ENCODE results near the gene PNLIPRP2. TPM values are rescaled to one million over a fixed set of nuclear protein-coding genes. Genes with fewer than 3 reads are reported as not detected.

PNLIPRP2 gene
- not detected in 2 replicates for total RNA-seq (2014; rRNA removed; shearing (Covaris generic); ENCODE audit: low replicate concordance)

DNA sequence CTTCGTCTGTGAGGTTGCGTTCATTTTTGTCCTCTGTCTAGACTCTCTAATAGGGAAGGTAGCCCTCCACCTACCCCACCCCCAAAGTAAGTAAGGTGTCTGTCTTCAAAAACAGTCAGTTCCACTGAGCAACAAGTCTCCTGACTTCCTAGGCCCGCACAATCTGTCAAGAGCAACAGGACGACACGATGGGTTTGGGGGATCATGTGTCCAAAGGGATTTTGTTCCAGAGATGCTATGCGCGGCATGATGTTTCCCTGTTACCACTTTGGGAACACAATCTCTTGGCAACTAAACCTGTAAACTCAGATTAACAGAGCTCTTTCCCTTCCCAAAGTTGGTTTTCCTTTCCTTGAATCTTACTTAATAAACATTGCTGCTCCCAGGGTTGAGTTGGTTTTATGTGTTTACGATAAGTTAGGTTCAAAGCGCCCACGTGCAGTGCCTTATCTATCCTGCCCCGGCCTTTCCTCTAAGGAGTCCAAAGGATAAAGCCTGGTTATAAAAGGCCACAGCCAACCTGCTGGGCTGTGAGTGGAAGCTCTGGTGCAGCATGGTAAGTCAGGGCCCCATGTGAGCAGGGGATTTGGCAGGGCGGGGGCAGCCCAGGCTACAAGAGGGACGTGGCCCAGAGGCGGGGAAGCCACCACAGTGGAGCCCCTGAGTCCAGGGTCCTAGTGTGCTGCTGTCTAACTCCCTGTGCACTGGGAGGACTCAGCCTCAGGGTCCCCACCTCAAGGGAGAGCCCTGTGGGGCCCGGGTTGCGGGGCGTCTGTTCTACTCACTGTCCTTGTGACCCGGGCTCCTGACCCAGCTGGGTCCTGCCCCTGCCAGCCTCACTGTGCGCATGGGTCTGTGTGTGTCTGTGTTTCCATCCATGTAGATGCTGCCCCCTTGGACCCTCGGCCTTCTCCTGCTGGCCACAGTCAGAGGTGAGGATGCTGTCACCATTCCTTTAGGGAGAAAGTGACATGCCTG lies at the start of gene PNLIPRP2:
PNLIPRP2 (plus strand) TSS at position 531 of the 978 bp plus-strand sequence.
- no peaks in the 10 kb centered on the region for H3K36me3 ChIP-seq (ENCODE audit: insufficient read depth, low read length)
- no peaks in the 10 kb centered on the region for H4K20me1 ChIP-seq (ENCODE audit: insufficient read depth, low read depth, low read length)
- H3K4me1 ChIP-seq (ENCODE audit: low read length) = no peaks in the 10 kb centered on the region
- H3K9me2 ChIP-seq (replicated peaks; ENCODE audit: insufficient read depth, low read length) = no peaks in the 10 kb centered on the region
- no peaks in the 10 kb centered on the region for H3K9me3 ChIP-seq (ENCODE audit: low read length)
- no peaks in the 10 kb centered on the region for H3K79me2 ChIP-seq (ENCODE audit: low read length)
- H3K9ac ChIP-seq (ENCODE audit: low read length) = no peak within 1 kb of the TSS
- H3K4me2 ChIP-seq (ENCODE audit: low read depth, low read length, poor library complexity, severe bottlenecking) = no peak within 1 kb of the TSS
- H2AFZ ChIP-seq (ENCODE audit: low read length) = no peak within 1 kb of the TSS
- H3K27ac ChIP-seq (ENCODE audit: low read length) = no peak within 1 kb of the TSS
- no peak for DNase-seq
- no peak within 1 kb of the TSS for H3K4me3 ChIP-seq (ENCODE audit: low read length)
- H3K27me3 ChIP-seq (ENCODE audit: low read length) = no peaks in the 10 kb centered on the region

DNA sequence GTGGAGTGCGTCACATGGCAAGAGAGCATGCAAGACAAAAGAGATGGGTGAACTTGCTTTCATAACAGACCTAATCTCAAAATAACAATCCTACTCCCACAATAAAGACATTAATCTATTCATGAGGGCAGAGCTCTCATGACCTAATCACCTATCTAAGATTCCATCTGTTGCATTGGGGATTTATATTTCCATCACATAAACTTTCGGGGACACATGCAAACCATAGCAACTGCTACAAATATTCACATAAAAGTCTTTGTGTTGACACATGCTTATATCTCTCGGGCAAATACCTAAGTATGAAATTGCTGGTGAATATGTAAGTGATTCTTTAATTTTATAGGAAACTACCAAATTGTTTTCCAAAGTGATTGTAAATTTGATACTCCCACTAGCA lies 46.0 kb upstream of the PNLIPRP2 start:
- H3K4me3 ChIP-seq (ENCODE audit: low read length) = no peak overlapping the region
- H3K27ac ChIP-seq (ENCODE audit: low read length) = no peak overlapping the region
- H3K27me3 ChIP-seq (ENCODE audit: low read length) = no peaks in the 10 kb centered on the region
- H4K20me1 ChIP-seq (ENCODE audit: insufficient read depth, low read depth, low read length) = no peaks in the 10 kb centered on the region
- H3K9me3 ChIP-seq (ENCODE audit: low read length) = no peaks in the 10 kb centered on the region
- H3K4me2 ChIP-seq (ENCODE audit: low read depth, low read length, poor library complexity, severe bottlenecking) = no peak overlapping the region
- no peak overlapping the region for H3K9ac ChIP-seq (ENCODE audit: low read length)
- H3K9me2 ChIP-seq (replicated peaks; ENCODE audit: insufficient read depth, low read length) = no peaks in the 10 kb centered on the region
- H3K36me3 ChIP-seq (ENCODE audit: insufficient read depth, low read length) = no peaks in the 10 kb centered on the region
- DNase-seq = no peak
- no peaks in the 10 kb centered on the region for H3K79me2 ChIP-seq (ENCODE audit: low read length)
- no peaks in the 10 kb centered on the region for H3K4me1 ChIP-seq (ENCODE audit: low read length)
- H2AFZ ChIP-seq (ENCODE audit: low read length) = no peak overlapping the region

DNA sequence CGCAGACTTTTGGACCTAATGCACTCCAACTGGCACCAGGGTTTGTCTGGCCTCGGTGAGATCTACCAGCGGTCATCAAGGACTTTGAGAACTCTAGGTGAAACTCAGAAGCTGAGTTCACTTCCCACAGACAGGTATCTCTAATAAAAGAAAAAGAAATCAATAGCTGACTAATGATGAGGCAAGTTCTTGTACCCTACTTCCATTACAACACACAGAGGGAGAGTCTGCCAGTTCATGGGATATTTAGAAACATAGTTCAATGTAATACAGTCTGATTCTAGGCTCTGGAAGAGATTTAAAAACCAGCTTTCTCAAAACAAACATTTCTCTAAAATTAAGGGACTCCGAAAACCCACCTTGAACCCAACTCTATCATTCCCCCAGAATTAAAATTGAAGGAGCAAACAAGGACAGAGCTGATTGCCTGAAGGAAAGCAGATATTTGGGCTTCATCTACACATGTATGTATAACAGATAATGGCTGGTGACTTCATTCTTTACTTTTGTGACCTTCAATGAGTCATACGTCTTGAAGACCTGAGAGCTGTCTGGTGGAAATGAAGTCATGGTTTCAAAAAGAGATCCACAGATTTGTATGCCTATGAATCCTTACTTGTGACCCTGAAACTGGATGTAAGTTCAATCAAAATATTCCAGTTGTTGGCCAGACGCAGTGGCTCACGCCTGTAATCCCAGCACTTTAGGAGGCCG lies 32.7 kb upstream of the PNLIPRP2 start:
- no peaks in the 10 kb centered on the region for H3K36me3 ChIP-seq (ENCODE audit: insufficient read depth, low read length)
- no peaks in the 10 kb centered on the region for H3K27me3 ChIP-seq (ENCODE audit: low read length)

DNA sequence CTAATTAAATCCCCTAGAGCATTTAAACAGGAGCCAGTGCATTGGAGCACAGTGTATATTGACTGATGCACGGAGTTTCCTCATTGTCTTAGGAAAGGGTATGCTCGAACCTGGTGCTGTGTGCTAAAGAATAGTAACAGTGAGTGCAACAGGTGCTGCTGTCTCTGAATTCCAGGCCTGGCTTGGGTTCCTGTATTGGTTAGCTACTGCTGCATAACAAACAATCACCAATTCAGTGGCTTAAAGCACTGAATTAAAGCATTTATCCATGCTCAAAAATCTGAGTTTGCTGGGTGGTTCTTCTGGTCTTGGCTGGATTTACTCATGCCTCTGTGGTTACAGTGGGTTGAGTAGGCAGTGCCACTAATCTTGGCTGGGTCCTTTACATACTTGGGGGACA lies 31.8 kb upstream of the PNLIPRP2 start:
- H2AFZ ChIP-seq (ENCODE audit: low read length) = no peak overlapping the region
- no peaks in the 10 kb centered on the region for H3K79me2 ChIP-seq (ENCODE audit: low read length)
- H3K9ac ChIP-seq (ENCODE audit: low read length) = no peak overlapping the region
- no peaks in the 10 kb centered on the region for H3K4me1 ChIP-seq (ENCODE audit: low read length)
- no peak for DNase-seq
- H3K27ac ChIP-seq (ENCODE audit: low read length) = no peak overlapping the region
- H3K27me3 ChIP-seq (ENCODE audit: low read length) = no peaks in the 10 kb centered on the region
- H3K9me2 ChIP-seq (replicated peaks; ENCODE audit: insufficient read depth, low read length) = no peaks in the 10 kb centered on the region
- H4K20me1 ChIP-seq (ENCODE audit: insufficient read depth, low read depth, low read length) = no peaks in the 10 kb centered on the region
- H3K36me3 ChIP-seq (ENCODE audit: insufficient read depth, low read length) = no peaks in the 10 kb centered on the region
- no peak overlapping the region for H3K4me2 ChIP-seq (ENCODE audit: low read depth, low read length, poor library complexity, severe bottlenecking)
- H3K9me3 ChIP-seq (ENCODE audit: low read length) = no peaks in the 10 kb centered on the region
- H3K4me3 ChIP-seq (ENCODE audit: low read length) = no peak overlapping the region

More for the DNA sequence above, 32.7 kb upstream of the PNLIPRP2 start:
- H4K20me1 ChIP-seq (ENCODE audit: insufficient read depth, low read depth, low read length) = no peaks in the 10 kb centered on the region
- no peaks in the 10 kb centered on the region for H3K9me3 ChIP-seq (ENCODE audit: low read length)
- H3K27ac ChIP-seq (ENCODE audit: low read length) = no peak overlapping the region
- H2AFZ ChIP-seq (ENCODE audit: low read length) = no peak overlapping the region
- no peak overlapping the region for H3K9ac ChIP-seq (ENCODE audit: low read length)
- no peaks in the 10 kb centered on the region for H3K79me2 ChIP-seq (ENCODE audit: low read length)
- no peaks in the 10 kb centered on the region for H3K4me1 ChIP-seq (ENCODE audit: low read length)
- DNase-seq = no peak
- no peak overlapping the region for H3K4me3 ChIP-seq (ENCODE audit: low read length)
- H3K9me2 ChIP-seq (replicated peaks; ENCODE audit: insufficient read depth, low read length) = no peaks in the 10 kb centered on the region
- no peak overlapping the region for H3K4me2 ChIP-seq (ENCODE audit: low read depth, low read length, poor library complexity, severe bottlenecking)

DNA sequence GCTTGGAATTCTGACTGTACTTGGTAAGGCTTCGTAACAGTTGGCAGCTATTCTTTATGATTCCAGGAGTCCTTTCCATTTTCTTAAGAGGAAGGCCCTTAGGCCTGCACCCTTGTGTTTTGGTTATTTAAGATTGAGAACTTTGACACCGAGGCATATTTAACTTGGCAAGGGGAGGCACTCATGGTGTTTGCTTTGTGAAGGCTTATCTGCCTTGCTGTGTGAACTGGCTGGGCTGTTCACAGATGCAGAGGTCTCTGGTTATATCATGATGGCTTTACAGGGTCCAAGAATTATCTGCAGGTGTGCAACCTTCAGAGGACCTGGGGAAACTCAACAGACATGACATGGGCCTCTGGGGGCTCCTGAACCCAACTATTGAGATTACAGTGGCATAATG lies 30.8 kb upstream of the PNLIPRP2 start:
- no peak overlapping the region for H3K9ac ChIP-seq (ENCODE audit: low read length)

DNA sequence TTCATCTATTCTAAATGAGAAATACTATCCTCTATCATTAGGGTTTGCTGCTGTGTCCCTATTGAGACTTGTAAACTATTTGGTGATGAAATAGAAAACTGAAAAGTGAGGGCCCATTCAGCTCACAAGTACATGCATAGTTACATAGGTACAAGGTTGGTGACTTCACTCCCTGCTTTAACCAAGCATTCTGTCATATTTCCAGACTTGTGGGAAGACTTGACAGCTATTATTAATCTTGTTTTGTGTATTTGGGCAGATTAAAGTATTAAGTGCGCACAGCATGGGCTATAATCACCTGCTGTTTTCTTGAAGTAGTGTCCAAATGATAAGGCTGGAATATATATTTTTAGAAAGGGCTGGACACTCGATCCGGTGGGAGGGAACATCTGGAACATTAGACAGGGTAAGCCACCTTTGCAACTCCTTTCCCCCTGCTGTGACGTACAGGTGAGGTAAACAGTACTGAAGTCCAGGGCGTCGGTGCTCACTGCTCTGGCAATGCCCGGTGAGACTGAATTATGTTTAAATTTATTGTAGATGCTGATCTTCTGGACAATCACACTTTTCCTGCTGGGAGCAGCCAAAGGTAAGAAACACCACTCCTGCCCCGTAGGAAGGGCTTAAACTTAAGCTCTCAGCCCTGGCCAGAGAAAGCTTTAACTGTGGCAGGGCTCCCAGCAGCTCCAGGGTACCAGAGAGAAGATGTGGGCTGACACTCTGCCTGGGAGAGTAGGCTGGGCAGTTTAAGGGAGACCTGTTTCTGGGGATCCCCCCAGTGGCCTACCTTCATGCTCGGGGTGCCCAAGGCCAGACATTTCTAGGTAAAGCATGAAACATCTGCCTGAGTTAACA lies 29.9 kb upstream of the PNLIPRP2 start, which contains the start of gene PNLIPRP1:
PNLIPRP1 (plus strand) TSS at position 370 of the 855 bp plus-strand sequence; CDS start at position 541, 171 bp downstream.
- Histone ChIP-seq H3K36me3 (ENCODE audit: insufficient read depth, low read length) (no peaks in the 10 kb centered on the region), H2AFZ (ENCODE audit: low read length) (no peak within 1 kb of the TSS), H3K4me3 (ENCODE audit: low read length) (no peak within 1 kb of the TSS), H3K4me2 (ENCODE audit: low read depth, low read length, poor library complexity, severe bottlenecking) (no peak within 1 kb of the TSS), H3K9ac (ENCODE audit: low read length) (no peak within 1 kb of the TSS), H3K9me2 (replicated peaks; ENCODE audit: insufficient read depth, low read length) (no peaks in the 10 kb centered on the region), H3K27me3 (ENCODE audit: low read length) (no peaks in the 10 kb centered on the region), H3K9me3 (ENCODE audit: low read length) (no peaks in the 10 kb centered on the region), H3K27ac (ENCODE audit: low read length) (no peak within 1 kb of the TSS), H3K79me2 (ENCODE audit: low read length) (no peaks in the 10 kb centered on the region), H3K4me1 (ENCODE audit: low read length) (no peaks in the 10 kb centered on the region), H4K20me1 (ENCODE audit: insufficient read depth, low read depth, low read length) (no peaks in the 10 kb centered on the region)
- no peak for DNase-seq

More for the DNA sequence above, 30.8 kb upstream of the PNLIPRP2 start:
- Histone ChIP-seq H4K20me1 (ENCODE audit: insufficient read depth, low read depth, low read length) (no peaks in the 10 kb centered on the region), H3K9me3 (ENCODE audit: low read length) (no peaks in the 10 kb centered on the region), H3K4me2 (ENCODE audit: low read depth, low read length, poor library complexity, severe bottlenecking) (no peak overlapping the region), H3K27ac (ENCODE audit: low read length) (no peak overlapping the region), H3K79me2 (ENCODE audit: low read length) (no peaks in the 10 kb centered on the region), H3K36me3 (ENCODE audit: insufficient read depth, low read length) (no peaks in the 10 kb centered on the region), H3K4me3 (ENCODE audit: low read length) (no peak overlapping the region), H3K9me2 (replicated peaks; ENCODE audit: insufficient read depth, low read length) (no peaks in the 10 kb centered on the region), H2AFZ (ENCODE audit: low read length) (no peak overlapping the region), H3K4me1 (ENCODE audit: low read length) (no peaks in the 10 kb centered on the region), H3K27me3 (ENCODE audit: low read length) (no peaks in the 10 kb centered on the region)
- DNase-seq = no peak

DNA sequence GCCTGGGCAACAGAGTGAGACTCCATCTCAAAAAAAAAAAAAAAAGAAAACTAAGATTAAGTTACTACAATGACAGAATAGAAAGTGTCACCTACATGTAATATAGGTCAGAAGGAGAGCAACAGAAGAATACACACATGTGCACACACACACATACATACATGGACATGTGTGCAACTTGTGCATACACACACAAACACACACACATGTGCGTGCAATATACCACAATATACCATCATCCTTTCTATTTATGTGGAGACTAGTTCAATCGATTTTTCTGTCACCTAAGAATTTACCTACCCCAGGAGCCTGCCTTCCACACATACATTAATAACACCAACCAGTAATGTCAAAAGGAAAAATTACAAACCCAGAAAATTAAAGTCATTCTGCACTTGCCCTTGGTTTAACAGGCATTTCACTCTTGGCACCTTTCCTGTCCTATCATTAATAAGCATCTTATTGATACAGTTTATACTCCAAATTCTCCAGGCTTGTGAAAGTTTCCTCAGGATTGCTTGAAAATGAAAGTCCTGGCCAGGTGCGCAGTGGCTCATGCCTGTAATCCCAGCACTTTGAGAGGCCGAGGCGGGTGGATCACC lies 27.5 kb upstream of the PNLIPRP2 start:
- H2AFZ ChIP-seq (ENCODE audit: low read length) = no peak overlapping the region

More for the DNA sequence above, 27.5 kb upstream of the PNLIPRP2 start:
- Histone ChIP-seq H3K9me2 (replicated peaks; ENCODE audit: insufficient read depth, low read length) (no peaks in the 10 kb centered on the region), H3K4me1 (ENCODE audit: low read length) (no peaks in the 10 kb centered on the region), H3K79me2 (ENCODE audit: low read length) (no peaks in the 10 kb centered on the region), H3K36me3 (ENCODE audit: insufficient read depth, low read length) (no peaks in the 10 kb centered on the region), H3K27ac (ENCODE audit: low read length) (no peak overlapping the region), H3K9me3 (ENCODE audit: low read length) (no peaks in the 10 kb centered on the region), H3K4me3 (ENCODE audit: low read length) (no peak overlapping the region), H3K27me3 (ENCODE audit: low read length) (no peaks in the 10 kb centered on the region), H3K9ac (ENCODE audit: low read length) (no peak overlapping the region), H4K20me1 (ENCODE audit: insufficient read depth, low read depth, low read length) (no peaks in the 10 kb centered on the region), H3K4me2 (ENCODE audit: low read depth, low read length, poor library complexity, severe bottlenecking) (no peak overlapping the region)
- no peak for DNase-seq
